Peyer's patch (tissue), 4 donors: ENCODE measurements around the gene USP31. TPM values are rescaled to one million over a fixed set of nuclear protein-coding genes. Genes with fewer than 3 reads are reported as not detected.

Source experiments
- DNase-seq, 3 donors: peaks; one replicate each; pipeline ENCODE4 v3.0.0-alpha.2; 2017 to 2019
- H3K27ac ChIP-seq, 4 donors: fragments of 200-600 bp; sonication (generic); one replicate each; pipeline ENCODE4 v1.5.1; 2016 to 2019
- H3K27me3 ChIP-seq, 2 donors: fragments of 200-600 bp; sonication (generic); one replicate each; pipeline ENCODE4 v1.5.1; 2019
- H3K36me3 ChIP-seq, 3 donors: fragments of 200-600 bp; sonication (generic); one replicate each; pipeline ENCODE4 v1.5.1; 2016 to 2019
- H3K4me1 ChIP-seq, 4 donors: fragments of 200-600 bp; sonication (generic); one replicate each; pipeline ENCODE4 v1.5.1; 2016 to 2019
- H3K4me3 ChIP-seq, 4 donors: fragments of 200-600 bp; sonication (generic); 1 replicate in 3 of 4; 2 replicates in 1 of 4; pipeline ENCODE4 v1.5.1; 2016 to 2019; ENCODE audit warnings: mild to moderate bottlenecking in 1 of 4
- H3K9me3 ChIP-seq, 4 donors: fragments of 200-600 bp; sonication (generic); one replicate each; pipeline ENCODE4 v1.5.1; 2016 to 2019; ENCODE audit warnings: mild to moderate bottlenecking in 1 of 4
- CTCF ChIP-seq, 6 experiments: fragments of 450-650 bp in 4 of 6; fragments of 200-600 bp in 2 of 6; sonication (generic) in 1 of 6; IDR thresholded peaks; one replicate each; pipeline ENCODE4 v1.5.1; 2017 to 2019; ENCODE audit warnings: antibody characterized with exemption in 6 of 6, mild to moderate bottlenecking in 3 of 6, moderate library complexity in 1 of 6
- POLR2A ChIP-seq, 2 donors: fragments of 450-650 bp; IDR thresholded peaks; one replicate each; pipeline ENCODE4 v1.5.1; 2017; ENCODE audit warnings: antibody characterized with exemption in 2 of 2, mild to moderate bottlenecking in 2 of 2, moderate library complexity in 2 of 2
- total RNA-seq, 4 donors: library from RNA; depleted of rRNA; stranded (reverse); fragments of >200 nt; gene quantifications; one replicate each; pipeline ENCODE4 v1.1.0, GENCODE V29; 2016

The USP31 gene
- total RNA-seq, 4 donors from 2014 or later = 6.3 to 12.4 (median 10.5) TPM

GRCh38 chr16:23081675-23082119 is 67.6 kb downstream of the USP31 start:
- H3K4me1 ChIP-seq = peaks cover 0 to 8% (median 0%) of the 10 kb centered on the region in 4 donors
- H3K27ac ChIP-seq = no peak overlapping the region
- no peak for DNase-seq
- no peaks in the 10 kb centered on the region for H3K27me3 ChIP-seq
- peaks cover 0 to 18% (median 0%) of the 10 kb centered on the region in 3 donors for H3K36me3 ChIP-seq
- no peak overlapping the region for H3K4me3 ChIP-seq
- H3K9me3 ChIP-seq = no peaks in the 10 kb centered on the region
- TF ChIP-seq POLR2A (IDR thresholded peaks at IDR 0.05) (no peak), CTCF (IDR thresholded peaks at IDR 0.05) (no peak)

DNA sequence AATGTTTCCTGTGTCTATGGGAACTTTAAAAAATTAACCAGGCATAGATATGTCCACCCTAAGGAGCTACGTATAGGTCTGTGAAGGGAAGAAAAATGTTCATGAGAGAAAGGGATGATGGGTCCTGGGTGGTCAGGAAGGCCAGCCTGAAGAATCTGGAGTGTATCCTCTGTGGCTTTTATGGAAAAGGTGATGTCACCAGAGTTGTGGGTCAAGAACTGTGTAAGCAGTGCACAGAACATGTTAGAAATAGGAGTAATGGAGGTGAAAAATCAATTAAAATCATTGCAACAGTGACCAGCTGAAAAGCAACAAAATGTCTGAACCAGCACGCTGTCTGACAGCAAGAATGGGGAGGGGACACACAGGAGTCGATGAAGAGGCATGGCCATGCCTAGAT is 68.5 kb downstream of the USP31 start:
- H3K4me3 ChIP-seq = no peak overlapping the region
- peaks cover 0 to 18% (median 0%) of the 10 kb centered on the region in 3 donors for H3K36me3 ChIP-seq
- DNase-seq = no peak
- no peaks in the 10 kb centered on the region for H3K9me3 ChIP-seq
- H3K27me3 ChIP-seq = no peaks in the 10 kb centered on the region
- no peak for TF ChIP-seq CTCF (IDR thresholded peaks at IDR 0.05)
- no peak for TF ChIP-seq POLR2A (IDR thresholded peaks at IDR 0.05)
- no peak overlapping the region for H3K27ac ChIP-seq
- H3K4me1 ChIP-seq = peaks cover 0 to 8% (median 0%) of the 10 kb centered on the region in 4 donors

DNA sequence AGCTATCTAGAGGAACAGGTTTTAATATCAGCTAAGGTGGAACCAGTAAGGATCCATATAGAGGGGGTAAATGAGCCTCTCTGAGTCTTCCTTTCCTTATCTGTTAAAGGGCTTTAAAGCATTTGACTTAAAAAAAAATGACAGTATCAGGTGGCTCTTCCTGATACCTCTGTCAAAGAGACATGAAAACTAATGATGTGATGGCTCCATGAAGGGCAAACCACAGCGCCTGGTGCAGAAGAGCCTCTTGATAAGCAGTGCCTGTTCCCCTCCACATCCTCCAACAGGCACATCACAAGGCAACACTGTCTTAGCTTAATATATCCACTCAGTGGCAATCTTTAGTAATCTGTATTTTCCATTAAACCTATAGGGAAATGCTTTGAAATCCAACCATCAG is 68.9 kb downstream of the USP31 start:
- TF ChIP-seq POLR2A (IDR thresholded peaks at IDR 0.05) = no peak
- no peak for TF ChIP-seq CTCF (IDR thresholded peaks at IDR 0.05)
- Histone ChIP-seq H3K9me3 (no peaks in the 10 kb centered on the region), H3K27ac (no peak overlapping the region), H3K36me3 (peaks cover 0 to 18% (median 0%) of the 10 kb centered on the region in 3 donors), H3K4me1 (peaks cover 0 to 8% (median 0%) of the 10 kb centered on the region in 4 donors), H3K4me3 (no peak overlapping the region), H3K27me3 (no peaks in the 10 kb centered on the region)
- no peak for DNase-seq

- H3K4me1 ChIP-seq = peaks cover 0 to 8% (median 0%) of the 10 kb centered on the region in 4 donors
- H3K36me3 ChIP-seq = peaks cover 0 to 16% (median 0%) of the 10 kb centered on the region in 3 donors
- no peak overlapping the region for H3K4me3 ChIP-seq
- H3K9me3 ChIP-seq = no peaks in the 10 kb centered on the region
- H3K27me3 ChIP-seq = no peaks in the 10 kb centered on the region
- DNase-seq = no peak
- H3K27ac ChIP-seq = no peak overlapping the region
- TF ChIP-seq POLR2A (IDR thresholded peaks at IDR 0.05) = no peak
- TF ChIP-seq CTCF (IDR thresholded peaks at IDR 0.05) = no peak
These were observed 69.5 kb downstream of the USP31 start for GRCh38 chr16:23079675-23080301.

GRCh38 chr16:23074423-23074822 is 74.8 kb downstream of the USP31 start:
- Histone ChIP-seq H3K9me3 (no peaks in the 10 kb centered on the region), H3K27me3 (no peaks in the 10 kb centered on the region), H3K27ac (no peak overlapping the region), H3K4me3 (no peak overlapping the region), H3K36me3 (peaks cover 0 to 14% (median 0%) of the 10 kb centered on the region in 3 donors), H3K4me1 (no peaks in the 10 kb centered on the region)
- TF ChIP-seq CTCF (IDR thresholded peaks at IDR 0.05) (no peak), POLR2A (IDR thresholded peaks at IDR 0.05) (no peak)
- DNase-seq = no peak
